ENCODE results near the gene CES4A.
"Not testable (repeated sequence)": the region's sequence is repeated elsewhere in the genome, so short reads cannot be mapped to it uniquely, and the experiment has no call there.

GRCh38 chr16:66974156-66974931 is 14.0 kb upstream of the CES4A start:
- not testable (repeated sequence) for TF ChIP-seq CTCF, POLR2A (IDR thresholded peaks at IDR 0.05)
